ENCODE results near the gene UNC5B.

The UNC5B gene

DNA sequence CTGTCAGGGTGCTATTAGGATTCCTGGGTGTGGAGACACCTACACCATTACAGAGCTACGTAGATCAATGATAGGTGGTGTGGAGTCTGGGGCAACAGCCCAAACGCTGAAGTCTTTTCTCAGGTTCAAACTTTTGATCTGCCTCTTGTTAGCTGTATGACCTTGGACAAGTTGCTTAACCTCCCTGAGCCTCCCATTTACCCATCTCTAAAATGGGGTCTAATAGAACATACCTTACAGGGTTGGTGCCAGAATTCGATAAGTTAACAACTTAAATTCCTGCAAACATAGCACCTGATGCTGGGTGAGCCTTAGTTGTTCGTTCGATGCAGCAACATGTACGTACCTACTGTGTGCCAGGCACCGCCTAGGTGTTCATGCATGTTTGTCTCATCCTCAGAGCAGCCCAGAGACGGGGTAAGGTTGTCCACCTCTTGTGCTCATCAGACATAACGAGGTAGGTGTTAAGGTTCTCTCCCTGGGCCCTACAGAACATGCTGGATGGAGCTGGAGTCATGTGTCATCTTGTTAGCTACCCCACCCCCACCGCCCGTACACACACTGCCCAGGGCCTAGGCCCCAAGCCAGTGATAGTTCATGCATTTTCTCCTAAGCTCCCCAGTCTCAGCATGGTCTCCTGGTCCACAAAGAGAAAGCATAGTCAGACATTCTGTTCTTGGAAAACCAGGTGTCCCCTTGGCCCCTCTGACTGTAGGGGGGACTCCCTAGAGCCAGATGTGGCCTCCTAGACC is 65.7 kb downstream of the UNC5B start:
- H3K4me2 ChIP-seq (ENCODE audit: low read length) = no peak overlapping the region
- no peak overlapping the region for H3K4me3 ChIP-seq (ENCODE audit: low read depth, low read length)
- no peak overlapping the region for H2AK5ac ChIP-seq (ENCODE audit: low read length)
- no CpG with 5 or more reads among the region's 11 CpGs for WGBS (ENCODE audit: extremely low coverage, insufficient coverage, insufficient read length)
- no peak overlapping the region for H3K27ac ChIP-seq (ENCODE audit: low read depth, low read length)
- H4K8ac ChIP-seq (ENCODE audit: low read depth, low read length) = no peak overlapping the region
- H2AFZ ChIP-seq (ENCODE audit: insufficient read depth, low read length, poor library complexity) = no peak overlapping the region
- no peak overlapping the region for H3K9ac ChIP-seq (ENCODE audit: low read length)
- no peak overlapping the region for H3K14ac ChIP-seq (ENCODE audit: low read length)
- H3K9me3 ChIP-seq (ENCODE audit: insufficient read depth, low read depth, low read length) = peaks cover 3% of the 10 kb centered on the region
- H4K91ac ChIP-seq (ENCODE audit: low read depth, low read length) = no peak overlapping the region
- no peak overlapping the region for H3K23ac ChIP-seq (ENCODE audit: low read length)
- no peaks in the 10 kb centered on the region for H3K79me2 ChIP-seq (ENCODE audit: control insufficient read depth, insufficient read depth, low read length, poor library complexity)
- H3K27me3 ChIP-seq (ENCODE audit: insufficient read depth, low read length) = no peaks in the 10 kb centered on the region
- DNase-seq = no peak
- no peak overlapping the region for H3K4ac ChIP-seq (ENCODE audit: low read depth, low read length)
- H3K18ac ChIP-seq (ENCODE audit: low read length) = no peak overlapping the region
- peaks cover 34 to 46% of the 10 kb centered on the region in 2 experiments for H3K36me3 ChIP-seq (ENCODE audit: control insufficient read depth in 1 of 2, insufficient read depth in 2 of 2, low read length in 2 of 2)
- H2BK120ac ChIP-seq (ENCODE audit: insufficient read depth, low read length, poor library complexity) = no peak overlapping the region
- no peak overlapping the region for H2BK12ac ChIP-seq (ENCODE audit: low read length)
- H2BK5ac ChIP-seq (ENCODE audit: low read depth, low read length, poor library complexity) = no peak overlapping the region
- peaks cover 0 to 5% of the 10 kb centered on the region in 2 experiments for H3K4me1 ChIP-seq (ENCODE audit: control insufficient read depth in 1 of 2, insufficient read depth in 2 of 2, low read length in 2 of 2)
- no peak overlapping the region for H4K12ac ChIP-seq (ENCODE audit: low read depth, low read length)
- H3K79me1 ChIP-seq (ENCODE audit: low read length) = no peaks in the 10 kb centered on the region

DNA sequence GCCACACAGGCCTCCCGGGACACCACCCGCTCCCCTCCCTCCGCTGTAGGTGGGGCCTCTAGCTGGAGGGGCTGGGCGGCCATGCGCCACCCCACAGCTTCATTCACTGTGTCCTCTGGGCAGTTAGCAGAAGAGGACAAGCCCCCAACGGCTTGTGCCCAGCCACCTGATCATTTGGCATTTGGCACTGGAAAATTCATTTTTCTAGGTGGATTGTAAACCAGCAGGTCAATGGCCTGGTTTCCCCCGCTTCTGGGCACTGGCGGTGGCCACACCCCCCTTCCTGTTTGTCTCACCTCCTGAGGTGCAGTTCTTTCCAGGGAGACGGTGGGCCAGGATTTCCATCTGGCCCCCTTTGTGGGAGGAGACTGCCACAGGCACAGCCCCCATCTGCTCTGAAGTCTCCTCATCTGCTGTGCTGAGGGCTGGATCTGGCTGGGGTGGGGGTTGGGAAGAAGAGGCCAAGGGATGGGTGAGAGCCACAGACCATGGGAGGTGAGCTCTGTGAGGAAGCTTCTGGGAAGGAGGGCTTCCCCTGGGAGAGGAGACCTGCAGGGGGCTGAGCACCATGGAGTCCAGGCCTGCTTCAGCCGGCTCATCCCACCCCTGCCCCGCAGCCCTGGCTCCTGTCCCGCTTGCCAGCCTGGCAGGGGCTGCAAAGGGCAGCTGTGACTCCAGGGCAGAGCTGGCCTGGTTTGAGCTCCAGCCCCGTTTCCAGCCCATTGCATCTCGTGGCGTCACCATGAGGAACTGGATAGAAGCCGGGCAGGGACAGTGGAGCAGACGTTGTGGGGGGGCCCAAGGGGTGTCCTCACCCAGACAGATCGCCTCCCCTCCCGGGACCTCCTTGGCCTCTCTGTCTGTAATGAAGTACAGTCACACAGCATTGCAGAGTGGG is 66.6 kb downstream of the UNC5B start:
- peaks cover 3% of the 10 kb centered on the region for H3K9me3 ChIP-seq (ENCODE audit: insufficient read depth, low read depth, low read length)

GRCh38 chr10:71279590-71280170 is 67.3 kb downstream of the UNC5B start:
- H3K14ac ChIP-seq (ENCODE audit: low read length) = no peak overlapping the region
- H4K91ac ChIP-seq (ENCODE audit: low read depth, low read length) = no peak overlapping the region
- no peaks in the 10 kb centered on the region for H3K27me3 ChIP-seq (ENCODE audit: insufficient read depth, low read length)
- peaks cover 45 to 57% of the 10 kb centered on the region in 2 experiments for H3K36me3 ChIP-seq (ENCODE audit: control insufficient read depth in 1 of 2, insufficient read depth in 2 of 2, low read length in 2 of 2)
- H2BK12ac ChIP-seq (ENCODE audit: low read length) = no peak overlapping the region
- DNase-seq = no peak
- peaks cover 0 to 5% of the 10 kb centered on the region in 2 experiments for H3K4me1 ChIP-seq (ENCODE audit: control insufficient read depth in 1 of 2, insufficient read depth in 2 of 2, low read length in 2 of 2)
- H3K18ac ChIP-seq (ENCODE audit: low read length) = no peak overlapping the region
- H2BK5ac ChIP-seq (ENCODE audit: low read depth, low read length, poor library complexity) = no peak overlapping the region
- H4K8ac ChIP-seq (ENCODE audit: low read depth, low read length) = no peak overlapping the region
- H2BK120ac ChIP-seq (ENCODE audit: insufficient read depth, low read length, poor library complexity) = no peak overlapping the region
- H2AK5ac ChIP-seq (ENCODE audit: low read length) = no peak overlapping the region
- no peak overlapping the region for H3K23ac ChIP-seq (ENCODE audit: low read length)
- peaks cover 3% of the 10 kb centered on the region for H3K9me3 ChIP-seq (ENCODE audit: insufficient read depth, low read depth, low read length)
- H3K4ac ChIP-seq (ENCODE audit: low read depth, low read length) = no peak overlapping the region
- WGBS (ENCODE audit: extremely low coverage, insufficient coverage, insufficient read length) = no CpG with 5 or more reads among the region's 22 CpGs
- no peak overlapping the region for H3K4me3 ChIP-seq (ENCODE audit: low read depth, low read length)
- H2AFZ ChIP-seq (ENCODE audit: insufficient read depth, low read length, poor library complexity) = no peak overlapping the region
- no peak overlapping the region for H3K4me2 ChIP-seq (ENCODE audit: low read length)
- no peak overlapping the region for H4K12ac ChIP-seq (ENCODE audit: low read depth, low read length)
- H3K9ac ChIP-seq (ENCODE audit: low read length) = no peak overlapping the region
- H3K79me1 ChIP-seq (ENCODE audit: low read length) = no peaks in the 10 kb centered on the region
- no peaks in the 10 kb centered on the region for H3K79me2 ChIP-seq (ENCODE audit: control insufficient read depth, insufficient read depth, low read length, poor library complexity)
- no peak overlapping the region for H3K27ac ChIP-seq (ENCODE audit: low read depth, low read length)

More for the DNA sequence above, 66.6 kb downstream of the UNC5B start:
- Histone ChIP-seq H3K27ac (ENCODE audit: low read depth, low read length) (no peak overlapping the region), H3K14ac (ENCODE audit: low read length) (no peak overlapping the region), H3K4me3 (ENCODE audit: low read depth, low read length) (no peak overlapping the region), H2AFZ (ENCODE audit: insufficient read depth, low read length, poor library complexity) (no peak overlapping the region), H3K79me2 (ENCODE audit: control insufficient read depth, insufficient read depth, low read length, poor library complexity) (no peaks in the 10 kb centered on the region), H3K4me1 (ENCODE audit: control insufficient read depth in 1 of 2, insufficient read depth in 2 of 2, low read length in 2 of 2) (peaks cover 0 to 5% of the 10 kb centered on the region in 2 experiments), H4K91ac (ENCODE audit: low read depth, low read length) (no peak overlapping the region), H3K23ac (ENCODE audit: low read length) (no peak overlapping the region), H3K79me1 (ENCODE audit: low read length) (no peaks in the 10 kb centered on the region), H3K9ac (ENCODE audit: low read length) (no peak overlapping the region), H2BK5ac (ENCODE audit: low read depth, low read length, poor library complexity) (no peak overlapping the region), H3K18ac (ENCODE audit: low read length) (peak overlapping the region; percentile 16), H3K27me3 (ENCODE audit: insufficient read depth, low read length) (no peaks in the 10 kb centered on the region), H3K36me3 (ENCODE audit: control insufficient read depth in 1 of 2, insufficient read depth in 2 of 2, low read length in 2 of 2) (peaks cover 39 to 50% of the 10 kb centered on the region in 2 experiments), H2AK5ac (ENCODE audit: low read length) (no peak overlapping the region), H2BK12ac (ENCODE audit: low read length) (no peak overlapping the region), H4K8ac (ENCODE audit: low read depth, low read length) (no peak overlapping the region), H4K12ac (ENCODE audit: low read depth, low read length) (no peak overlapping the region), H3K4me2 (ENCODE audit: low read length) (no peak overlapping the region), H3K4ac (ENCODE audit: low read depth, low read length) (no peak overlapping the region), H2BK120ac (ENCODE audit: insufficient read depth, low read length, poor library complexity) (no peak overlapping the region)
- WGBS (ENCODE audit: extremely low coverage, insufficient coverage, insufficient read length) = no CpG with 5 or more reads among the region's 19 CpGs
- no peak for DNase-seq

- H4K91ac ChIP-seq (ENCODE audit: low read depth, low read length) = no peak overlapping the region
- no peak for DNase-seq
- H3K4me2 ChIP-seq (ENCODE audit: low read length) = no peak overlapping the region
- no peak overlapping the region for H3K9ac ChIP-seq (ENCODE audit: low read length)
- no peak overlapping the region for H3K4ac ChIP-seq (ENCODE audit: low read depth, low read length)
- no peak overlapping the region for H2AFZ ChIP-seq (ENCODE audit: insufficient read depth, low read length, poor library complexity)
- no peak overlapping the region for H2BK12ac ChIP-seq (ENCODE audit: low read length)
- no peak overlapping the region for H2BK5ac ChIP-seq (ENCODE audit: low read depth, low read length, poor library complexity)
- H2AK5ac ChIP-seq (ENCODE audit: low read length) = no peak overlapping the region
- no peaks in the 10 kb centered on the region for H3K79me2 ChIP-seq (ENCODE audit: control insufficient read depth, insufficient read depth, low read length, poor library complexity)
- H3K4me3 ChIP-seq (ENCODE audit: low read depth, low read length) = no peak overlapping the region
- no peaks in the 10 kb centered on the region for H3K79me1 ChIP-seq (ENCODE audit: low read length)
- no peak overlapping the region for H3K23ac ChIP-seq (ENCODE audit: low read length)
- no peak overlapping the region for H3K18ac ChIP-seq (ENCODE audit: low read length)
- no peaks in the 10 kb centered on the region for H3K27me3 ChIP-seq (ENCODE audit: insufficient read depth, low read length)
- H3K9me3 ChIP-seq (ENCODE audit: insufficient read depth, low read depth, low read length) = peaks cover 3% of the 10 kb centered on the region
- WGBS (ENCODE audit: extremely low coverage, insufficient coverage, insufficient read length) = no CpG with 5 or more reads among the region's 5 CpGs
- H3K14ac ChIP-seq (ENCODE audit: low read length) = no peak overlapping the region
- peaks cover 0 to 5% of the 10 kb centered on the region in 2 experiments for H3K4me1 ChIP-seq (ENCODE audit: control insufficient read depth in 1 of 2, insufficient read depth in 2 of 2, low read length in 2 of 2)
- no peak overlapping the region for H4K12ac ChIP-seq (ENCODE audit: low read depth, low read length)
- H3K36me3 ChIP-seq (ENCODE audit: control insufficient read depth in 1 of 2, insufficient read depth in 2 of 2, low read length in 2 of 2) = peaks cover 50 to 63% of the 10 kb centered on the region in 2 experiments
- no peak overlapping the region for H2BK120ac ChIP-seq (ENCODE audit: insufficient read depth, low read length, poor library complexity)
- no peak overlapping the region for H3K27ac ChIP-seq (ENCODE audit: low read depth, low read length)
- H4K8ac ChIP-seq (ENCODE audit: low read depth, low read length) = no peak overlapping the region
Measured at GRCh38 chr10:71280216-71280615, 67.8 kb downstream of the UNC5B start.
